Measurements from ENCODE around the gene CLDN14. TPM values are rescaled to one million over a fixed set of nuclear protein-coding genes. Genes with fewer than 3 reads are reported as not detected.

Gene CLDN14
- total and polyA plus RNA-seq, 4 experiments from 2014 or later, result not detected

DNA sequence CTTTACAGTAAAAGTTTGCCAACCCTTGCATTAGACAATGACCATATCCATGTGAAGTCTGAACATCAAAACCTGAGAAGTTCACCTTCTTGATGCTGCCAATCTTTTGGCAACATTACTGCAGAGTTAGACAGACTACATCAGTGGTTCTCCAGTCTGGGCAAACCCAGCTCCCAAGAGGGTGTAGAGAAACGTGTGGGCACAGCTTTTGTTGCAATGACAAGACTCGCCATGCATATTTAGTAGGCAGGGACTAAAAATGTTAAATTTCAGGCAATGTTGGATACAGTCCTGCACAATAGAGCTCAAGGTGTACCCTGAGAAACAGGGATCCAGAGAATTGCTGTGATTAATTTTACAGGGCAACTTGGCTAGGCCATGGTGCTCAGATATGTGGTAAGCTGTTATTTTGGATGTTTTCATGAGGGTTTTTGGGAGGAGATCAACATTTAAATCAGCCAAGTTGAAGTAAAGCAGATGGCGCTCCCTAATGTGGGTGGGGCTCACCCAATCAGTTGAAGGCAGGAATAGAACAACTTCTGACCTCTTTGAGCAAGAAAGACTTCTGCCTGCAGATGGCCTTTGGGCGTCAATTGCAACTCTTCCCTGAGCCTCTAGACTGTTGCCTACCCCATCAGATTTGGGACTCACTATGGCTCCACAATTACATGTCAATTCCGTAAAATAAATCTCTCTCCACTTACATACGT lies 37.6 kb upstream of the CLDN14 start:
- no peak overlapping the region for H3K27ac Mint-ChIP-seq
- CTCF ChIA-PET (ENCODE audit: partially characterized antibody), result interaction anchor here (2.2 kb wide), 1 partner anchor 12 kb away, joined by 11 read pairs; no protein-coding TSS in a partner anchor
- POLR2A ChIA-PET (ENCODE audit: partially characterized antibody), result no interaction called here

DNA sequence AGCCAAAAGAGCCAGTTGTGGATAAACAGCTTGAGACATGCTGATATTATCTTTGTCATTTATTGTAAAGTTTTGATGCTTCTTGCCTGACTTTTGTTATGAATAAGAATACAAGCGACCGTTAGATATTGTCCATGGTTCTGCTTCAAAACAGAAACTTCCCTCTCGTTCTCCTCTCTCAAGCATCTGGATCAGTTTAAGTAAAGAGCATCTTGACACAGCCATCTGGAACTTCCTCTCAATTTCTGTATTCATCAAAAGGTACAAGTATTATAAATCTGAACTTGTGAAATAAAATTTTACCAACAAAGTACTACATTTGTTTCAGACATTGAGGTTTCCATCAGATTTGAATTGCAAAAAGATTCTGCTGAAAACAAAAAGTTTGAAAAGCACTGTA lies 36.4 kb upstream of the CLDN14 start:
- no peaks in the 10 kb centered on the region for H3K9me3 ChIP-seq (ENCODE audit: control insufficient read depth in 1 of 2, low read length in 2 of 2)
- POLR2A ChIA-PET (ENCODE audit: partially characterized antibody), result no interaction called here
- Mint-ChIP-seq H3K4me3 (no peak overlapping the region), H3K27ac (no peak overlapping the region), H3K27me3 (peaks cover 3 to 16% of the 10 kb centered on the region in 2 donors), H3K36me3 (no peaks in the 10 kb centered on the region), H3K9me3 (peaks cover 0 to 11% (median 8%) of the 10 kb centered on the region in 8 donors), H3K4me1 (peaks cover 0 to 6% (median 2%) of the 10 kb centered on the region in 4 donors)
- intact Hi-C loops (cut with micrococcal nuclease), result no loop called here
- H3K27ac ChIP-seq (ENCODE audit: low read depth, low read length), result no peak overlapping the region
- no peak for DNase-seq
- CTCF ChIA-PET (ENCODE audit: partially characterized antibody), result interaction anchor here (2.2 kb wide), 1 partner anchor 10 kb away, joined by 11 read pairs; no protein-coding TSS in a partner anchor
- no peaks in the 10 kb centered on the region for H3K4me1 ChIP-seq (ENCODE audit: insufficient read depth, low read length)
- H3K4me3 ChIP-seq (ENCODE audit: low read length in 2 of 2), result no peak overlapping the region
- H3K36me3 ChIP-seq (ENCODE audit: insufficient read depth, low read length), result no peaks in the 10 kb centered on the region
- H3K27me3 ChIP-seq (ENCODE audit: insufficient read depth, low read length), result no peaks in the 10 kb centered on the region

More for the DNA sequence above, 37.6 kb upstream of the CLDN14 start:
- Histone ChIP-seq H3K27me3 (ENCODE audit: insufficient read depth, low read length) (no peaks in the 10 kb centered on the region), H3K36me3 (ENCODE audit: insufficient read depth, low read length) (no peaks in the 10 kb centered on the region), H3K4me1 (ENCODE audit: insufficient read depth, low read length) (no peaks in the 10 kb centered on the region), H3K4me3 (ENCODE audit: low read length in 2 of 2) (no peak overlapping the region), H3K27ac (ENCODE audit: low read depth, low read length) (no peak overlapping the region), H3K9me3 (ENCODE audit: control insufficient read depth in 1 of 2, low read length in 2 of 2) (no peaks in the 10 kb centered on the region)
- no peaks in the 10 kb centered on the region for H3K4me1 Mint-ChIP-seq
- peaks cover 0 to 12% (median 8%) of the 10 kb centered on the region in 8 donors for H3K9me3 Mint-ChIP-seq
- H3K27me3 Mint-ChIP-seq, result peaks cover 3 to 16% of the 10 kb centered on the region in 2 donors
- no peak for DNase-seq
- H3K36me3 Mint-ChIP-seq, result no peaks in the 10 kb centered on the region
- no peak overlapping the region for H3K4me3 Mint-ChIP-seq
- intact Hi-C loops (cut with micrococcal nuclease), result no loop called here

DNA sequence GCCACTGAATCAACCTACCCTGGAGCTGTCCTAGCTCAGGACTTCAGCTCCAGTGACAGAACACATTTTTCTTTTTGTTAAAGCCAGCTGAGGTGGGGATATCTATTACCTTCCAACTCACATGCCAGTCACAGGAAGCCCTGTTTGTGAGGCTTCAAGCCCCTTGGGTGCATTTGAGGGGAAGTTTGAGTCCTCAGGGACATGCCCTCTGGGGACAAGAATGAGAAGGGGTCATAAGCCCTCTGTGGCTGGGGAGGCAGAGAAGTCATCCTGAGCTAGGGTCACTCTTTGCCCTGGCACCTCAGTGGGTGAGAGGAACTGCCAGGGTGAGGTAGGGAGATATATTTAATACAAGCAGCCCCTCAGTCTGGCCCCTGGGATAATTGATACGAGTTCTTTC lies 33.5 kb upstream of the CLDN14 start:
- POLR2A ChIA-PET (ENCODE audit: partially characterized antibody), result no interaction called here

DNA sequence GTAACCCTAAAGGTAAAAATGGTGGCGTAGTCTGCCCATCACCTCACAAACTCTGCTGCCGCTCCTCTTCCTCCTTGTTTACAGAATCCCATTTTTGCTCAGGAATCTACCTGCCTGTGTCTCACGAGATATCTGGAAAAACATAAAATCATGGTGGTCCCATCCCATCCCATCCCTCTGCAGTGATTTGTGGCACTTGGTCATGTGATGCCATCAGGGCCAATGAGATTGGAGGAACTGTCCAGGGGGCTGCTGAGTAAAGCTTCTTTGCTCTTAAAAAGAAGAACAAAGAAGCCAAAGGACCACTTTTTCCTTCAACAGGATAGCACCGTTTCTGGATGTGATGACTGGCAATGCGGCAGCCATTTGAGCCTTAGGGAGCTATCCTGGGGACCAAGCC lies 33.0 kb upstream of the CLDN14 start:
- Histone ChIP-seq H3K9me3 (ENCODE audit: control insufficient read depth in 1 of 2, low read length in 2 of 2) (no peaks in the 10 kb centered on the region), H3K27ac (ENCODE audit: low read depth, low read length) (no peak overlapping the region), H3K4me3 (ENCODE audit: low read length in 2 of 2) (no peak overlapping the region), H3K36me3 (ENCODE audit: insufficient read depth, low read length) (no peaks in the 10 kb centered on the region), H3K27me3 (ENCODE audit: insufficient read depth, low read length) (no peaks in the 10 kb centered on the region), H3K4me1 (ENCODE audit: insufficient read depth, low read length) (no peaks in the 10 kb centered on the region)
- intact Hi-C loops (cut with micrococcal nuclease), result no loop called here
- CTCF ChIA-PET (ENCODE audit: partially characterized antibody), result no interaction called here
- no peak overlapping the region for H3K27ac Mint-ChIP-seq
- no peaks in the 10 kb centered on the region for H3K9me3 Mint-ChIP-seq
- peaks cover 5 to 17% of the 10 kb centered on the region in 2 donors for H3K27me3 Mint-ChIP-seq
- no peak overlapping the region for H3K4me3 Mint-ChIP-seq
- DNase-seq, result no peak
- no peaks in the 10 kb centered on the region for H3K36me3 Mint-ChIP-seq
- POLR2A ChIA-PET (ENCODE audit: partially characterized antibody), result no interaction called here
- H3K4me1 Mint-ChIP-seq, result peaks cover 0 to 6% (median 2%) of the 10 kb centered on the region in 4 donors

More for the DNA sequence above, 33.5 kb upstream of the CLDN14 start:
- Histone ChIP-seq H3K4me3 (ENCODE audit: low read length in 2 of 2) (no peak overlapping the region), H3K9me3 (ENCODE audit: control insufficient read depth in 1 of 2, low read length in 2 of 2) (no peaks in the 10 kb centered on the region), H3K27me3 (ENCODE audit: insufficient read depth, low read length) (no peaks in the 10 kb centered on the region), H3K36me3 (ENCODE audit: insufficient read depth, low read length) (no peaks in the 10 kb centered on the region), H3K27ac (ENCODE audit: low read depth, low read length) (no peak overlapping the region), H3K4me1 (ENCODE audit: insufficient read depth, low read length) (no peaks in the 10 kb centered on the region)
- Mint-ChIP-seq H3K36me3 (no peaks in the 10 kb centered on the region), H3K27ac (no peak overlapping the region), H3K4me1 (peaks cover 0 to 6% (median 2%) of the 10 kb centered on the region in 4 donors), H3K27me3 (peaks cover 5 to 13% of the 10 kb centered on the region in 2 donors), H3K9me3 (no peaks in the 10 kb centered on the region), H3K4me3 (no peak overlapping the region)
- intact Hi-C loops (cut with micrococcal nuclease), result no loop called here
- no peak for DNase-seq
- CTCF ChIA-PET (ENCODE audit: partially characterized antibody), result interaction anchor here (1.1 kb wide), 1 partner anchor 8 kb away, joined by 4 read pairs; no protein-coding TSS in a partner anchor

DNA sequence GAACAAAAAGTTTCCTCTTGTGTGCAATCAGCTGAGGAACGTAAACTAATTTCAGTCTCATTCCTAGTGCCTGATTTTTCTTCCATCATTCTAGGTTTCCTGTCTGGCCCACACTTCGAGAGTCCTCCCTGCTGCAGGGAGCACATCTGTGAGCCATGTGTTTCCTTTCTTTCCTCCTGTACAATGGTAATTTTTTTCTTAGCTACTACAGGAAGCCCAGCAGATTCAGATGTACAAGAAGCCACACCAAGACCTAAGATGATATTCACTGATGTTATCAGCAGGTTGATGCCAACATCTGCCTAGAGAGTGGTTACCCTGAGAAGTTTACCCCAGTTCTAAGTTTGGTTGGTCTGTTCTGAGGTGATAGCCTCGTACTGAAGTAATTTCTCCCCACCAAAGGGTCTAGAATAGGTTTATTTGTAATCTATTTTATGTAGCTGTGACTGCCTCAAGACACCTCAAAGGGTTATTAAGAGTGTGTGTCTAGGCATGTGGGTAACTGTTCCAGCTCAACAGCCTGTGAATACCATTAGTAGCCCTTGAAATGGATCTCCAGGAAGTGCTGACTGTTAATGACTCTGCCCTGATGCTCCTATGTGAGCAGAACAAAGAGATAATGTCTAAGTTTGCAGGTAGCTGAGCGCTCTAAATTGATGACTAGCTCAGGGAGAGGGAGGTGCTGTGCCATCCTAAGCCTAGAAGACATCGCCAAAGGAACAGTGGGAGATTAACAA lies 31.7 kb upstream of the CLDN14 start:
- intact Hi-C loops (cut with micrococcal nuclease), result no loop called here
- H3K36me3 ChIP-seq (ENCODE audit: insufficient read depth, low read length), result no peaks in the 10 kb centered on the region
- H3K27ac Mint-ChIP-seq, result no peak overlapping the region
- H3K9me3 Mint-ChIP-seq, result no peaks in the 10 kb centered on the region
- no peaks in the 10 kb centered on the region for H3K9me3 ChIP-seq (ENCODE audit: control insufficient read depth in 1 of 2, low read length in 2 of 2)
- CTCF ChIA-PET (ENCODE audit: partially characterized antibody), result interaction anchor here (0.8 to 1.2 kb wide), 3 partner anchors 9 to 119 kb away, joined by 3 read pairs; no protein-coding TSS in a partner anchor
- H3K4me1 Mint-ChIP-seq, result peaks cover 0 to 6% (median 2%) of the 10 kb centered on the region in 4 donors
- DNase-seq, result no peak
- no peaks in the 10 kb centered on the region for H3K27me3 ChIP-seq (ENCODE audit: insufficient read depth, low read length)
- H3K4me1 ChIP-seq (ENCODE audit: insufficient read depth, low read length), result no peaks in the 10 kb centered on the region
- H3K4me3 Mint-ChIP-seq, result no peak overlapping the region
- POLR2A ChIA-PET (ENCODE audit: partially characterized antibody), result no interaction called here
- H3K27ac ChIP-seq (ENCODE audit: low read depth, low read length), result no peak overlapping the region
- H3K27me3 Mint-ChIP-seq, result peaks cover 7 to 21% of the 10 kb centered on the region in 2 donors
- H3K4me3 ChIP-seq (ENCODE audit: low read length in 2 of 2), result no peak overlapping the region
- H3K36me3 Mint-ChIP-seq, result no peaks in the 10 kb centered on the region

DNA sequence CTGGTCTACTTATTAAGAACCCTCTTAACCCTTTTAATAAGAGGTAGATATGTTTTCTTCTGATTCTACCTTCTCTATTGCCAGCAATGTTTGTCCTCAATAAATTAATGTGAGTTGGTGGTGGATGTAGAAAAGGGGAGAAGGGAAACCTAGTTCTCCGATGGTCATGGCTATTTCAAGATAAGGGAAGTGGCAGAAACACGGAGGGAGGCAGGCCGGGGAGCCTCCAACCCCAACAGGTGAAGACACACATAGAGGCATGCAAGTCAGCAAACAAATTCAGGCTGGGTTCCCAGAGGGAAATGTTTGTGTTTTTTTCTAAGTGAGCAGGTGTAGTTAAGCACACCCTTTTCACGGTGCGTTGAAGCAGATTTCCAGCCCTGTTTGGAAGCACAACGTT lies 31.0 kb upstream of the CLDN14 start:
- Histone ChIP-seq H3K9me3 (ENCODE audit: control insufficient read depth in 1 of 2, low read length in 2 of 2) (no peaks in the 10 kb centered on the region), H3K4me1 (ENCODE audit: insufficient read depth, low read length) (no peaks in the 10 kb centered on the region), H3K4me3 (ENCODE audit: low read length in 2 of 2) (no peak overlapping the region), H3K27me3 (ENCODE audit: insufficient read depth, low read length) (no peaks in the 10 kb centered on the region), H3K36me3 (ENCODE audit: insufficient read depth, low read length) (no peaks in the 10 kb centered on the region), H3K27ac (ENCODE audit: low read depth, low read length) (no peak overlapping the region)
- Mint-ChIP-seq H3K27ac (no peak overlapping the region), H3K36me3 (no peaks in the 10 kb centered on the region), H3K4me1 (peaks cover 0 to 6% (median 2%) of the 10 kb centered on the region in 4 donors), H3K4me3 (no peak overlapping the region), H3K27me3 (peaks cover 8 to 18% of the 10 kb centered on the region in 2 donors), H3K9me3 (no peaks in the 10 kb centered on the region)
- CTCF ChIA-PET (ENCODE audit: partially characterized antibody), result interaction anchor here (0.8 kb wide), 1 partner anchor 10 kb away, joined by 3 read pairs; no protein-coding TSS in a partner anchor
- no peak for DNase-seq
- intact Hi-C loops (cut with micrococcal nuclease), result no loop called here
- POLR2A ChIA-PET (ENCODE audit: partially characterized antibody), result no interaction called here

DNA sequence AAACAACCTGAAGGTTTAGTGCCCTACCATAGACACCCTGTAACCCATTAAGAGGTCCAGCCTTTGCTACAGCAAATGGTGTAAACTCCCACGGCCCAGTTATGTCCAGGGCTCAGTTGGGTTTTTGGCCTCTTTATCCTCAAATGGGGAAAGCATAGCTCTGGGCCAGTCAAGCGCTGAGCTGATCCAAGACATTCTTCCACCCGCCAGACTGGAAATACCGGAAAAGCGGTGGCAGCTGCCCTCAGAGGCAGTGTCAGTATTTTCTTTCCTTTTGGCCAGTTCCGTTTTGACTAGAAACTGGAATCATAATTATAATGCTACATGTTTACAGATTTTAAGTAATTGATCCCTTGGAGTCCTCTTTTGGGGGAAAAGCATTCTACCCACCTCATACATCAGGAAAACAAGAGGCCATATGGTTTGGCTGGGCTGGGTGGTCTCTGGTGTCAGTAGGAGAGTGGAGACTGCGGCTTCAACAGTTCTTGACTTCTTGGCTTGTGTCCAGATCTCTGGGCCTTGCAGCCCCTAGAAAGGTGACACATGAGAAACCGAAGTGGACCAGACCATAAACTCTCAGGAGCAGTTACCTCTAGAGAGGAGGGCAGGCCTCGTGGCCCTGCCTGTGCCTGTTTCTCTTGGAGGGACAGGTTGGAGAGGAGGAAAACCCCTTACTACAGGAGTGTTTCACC lies 30.2 kb upstream of the CLDN14 start:
- Mint-ChIP-seq H3K9me3 (no peaks in the 10 kb centered on the region), H3K4me3 (no peak overlapping the region), H3K27me3 (peaks cover 8 to 19% of the 10 kb centered on the region in 2 donors), H3K4me1 (peaks cover 0 to 6% (median 2%) of the 10 kb centered on the region in 4 donors), H3K27ac (no peak overlapping the region), H3K36me3 (no peaks in the 10 kb centered on the region)
- Histone ChIP-seq H3K36me3 (ENCODE audit: insufficient read depth, low read length) (no peaks in the 10 kb centered on the region), H3K9me3 (ENCODE audit: control insufficient read depth in 1 of 2, low read length in 2 of 2) (no peaks in the 10 kb centered on the region), H3K4me3 (ENCODE audit: low read length in 2 of 2) (no peak overlapping the region), H3K27ac (ENCODE audit: low read depth, low read length) (no peak overlapping the region), H3K4me1 (ENCODE audit: insufficient read depth, low read length) (no peaks in the 10 kb centered on the region), H3K27me3 (ENCODE audit: insufficient read depth, low read length) (peaks cover 4% of the 10 kb centered on the region)
- DNase-seq, result no peak
- ChIA-PET POLR2A (ENCODE audit: partially characterized antibody) (no interaction called here), CTCF (ENCODE audit: partially characterized antibody) (no interaction called here)
- intact Hi-C loops (cut with micrococcal nuclease), result no loop called here
